Bone marrow (tissue), 2 donors: Measurements from ENCODE around the gene POLG.
A peak's percentile ranks its signal among the peaks of the same experiment; 100 is the strongest.

Experiments used
- DNase-seq, 2 donors: peaks; one replicate each; lab custom pipeline; 2025; lab: John Stamatoyannopoulos, UW

Gene POLG

GRCh38 chr15:89370120-89370977 is 35.7 kb upstream of the POLG start:
- DNase-seq = no peak

- no peak for DNase-seq
Measured at GRCh38 chr15:89369341-89369947, 34.8 kb upstream of the POLG start.

DNA sequence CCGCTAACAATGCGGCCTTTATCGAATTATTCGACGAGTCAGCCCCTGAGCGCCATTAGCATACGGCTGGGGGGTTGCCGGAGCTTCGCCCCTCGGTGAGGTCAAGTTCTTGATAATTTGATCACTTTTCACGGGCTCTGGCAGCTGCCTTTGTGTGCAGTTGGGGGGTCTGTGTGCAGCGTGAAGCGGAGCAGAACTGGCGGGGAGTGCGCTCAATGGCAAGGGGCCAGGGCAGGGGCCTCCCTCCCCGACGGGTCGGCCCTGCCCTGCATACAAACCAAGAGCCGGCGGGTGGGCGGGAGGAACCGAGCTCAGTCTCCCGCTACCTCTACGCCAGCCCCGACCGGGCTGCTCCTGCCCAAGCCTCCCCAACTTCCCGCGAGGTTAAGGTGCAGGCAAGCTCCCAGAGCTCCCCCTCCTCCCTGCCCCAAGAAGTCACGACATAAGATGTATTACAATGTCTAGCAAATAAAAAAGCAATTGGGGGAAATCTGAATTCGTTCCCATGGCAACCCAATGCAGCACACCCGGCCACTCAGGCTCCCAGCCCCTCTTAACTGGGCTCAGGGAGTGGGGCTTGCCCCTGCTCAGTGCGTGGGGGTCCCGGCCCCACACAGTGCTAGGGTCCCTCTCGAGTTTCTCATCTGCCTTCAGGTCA is 34.1 kb upstream of the POLG start:
- no peak for DNase-seq

GRCh38 chr15:89367485-89368451 is 33.1 kb upstream of the POLG start:
- DNase-seq = no peak

DNA sequence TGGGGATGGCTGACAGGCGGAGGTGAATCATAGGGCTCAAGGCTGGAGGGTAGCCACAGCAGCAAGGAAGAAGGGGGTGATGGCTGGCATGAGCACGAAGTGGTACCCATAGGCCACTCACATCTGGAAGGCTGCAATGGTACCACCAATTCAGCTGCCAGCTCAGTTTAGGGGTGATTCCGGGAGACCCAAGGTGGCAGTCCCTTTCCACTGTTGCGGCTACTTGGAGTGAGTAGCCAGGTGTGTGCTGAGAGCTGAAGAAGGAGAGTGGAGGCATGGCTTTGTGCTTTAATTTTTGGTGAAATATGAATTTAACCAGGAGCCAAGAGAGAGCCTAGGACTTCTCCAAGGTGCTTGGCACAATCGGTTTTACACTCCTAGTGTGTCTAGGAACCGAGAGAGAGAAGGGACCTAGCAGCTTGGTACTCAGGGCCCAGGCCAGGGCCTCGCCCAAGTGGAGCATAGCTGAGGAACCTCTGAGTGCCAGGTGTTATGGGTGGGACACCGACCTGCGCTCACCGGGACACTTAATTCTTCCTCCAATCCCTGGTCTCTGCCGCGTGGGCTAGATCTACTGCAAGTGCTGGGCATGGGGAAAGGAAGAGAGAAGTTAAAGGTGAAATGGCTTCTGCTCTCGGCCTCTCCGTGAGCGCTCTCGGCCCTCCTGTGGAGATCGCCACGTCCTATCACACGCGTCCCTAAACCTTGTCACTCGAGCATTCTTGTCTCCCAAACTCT is 32.2 kb upstream of the POLG start:
- DNase-seq = no peak

GRCh38 chr15:89365462-89366065 is 30.9 kb upstream of the POLG start:
- DNase-seq = no peak

- DNase-seq = no peak
Measured at GRCh38 chr15:89364741-89365450, 30.3 kb upstream of the POLG start.

DNA sequence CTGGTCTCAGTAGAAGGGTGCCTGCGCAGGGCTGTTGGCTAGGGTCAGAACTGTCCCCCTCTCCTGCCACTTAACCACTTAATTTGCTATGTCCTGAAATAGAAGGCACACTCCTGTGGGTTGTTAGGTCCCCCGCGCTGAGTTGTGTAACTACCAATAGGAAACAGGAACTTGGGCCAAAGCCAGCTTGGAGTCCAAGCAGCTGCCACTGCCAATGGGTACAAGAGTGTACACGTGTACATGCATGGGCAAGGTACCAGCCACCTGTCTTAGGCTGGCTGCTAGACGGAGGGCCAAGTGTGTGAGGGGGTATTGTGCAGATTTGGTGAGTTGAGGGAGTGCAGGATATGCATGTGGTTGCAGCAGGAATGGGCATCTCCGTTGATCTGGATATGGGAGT is 29.7 kb upstream of the POLG start:
- DNase-seq = peak; percentile 8 to 22

DNA sequence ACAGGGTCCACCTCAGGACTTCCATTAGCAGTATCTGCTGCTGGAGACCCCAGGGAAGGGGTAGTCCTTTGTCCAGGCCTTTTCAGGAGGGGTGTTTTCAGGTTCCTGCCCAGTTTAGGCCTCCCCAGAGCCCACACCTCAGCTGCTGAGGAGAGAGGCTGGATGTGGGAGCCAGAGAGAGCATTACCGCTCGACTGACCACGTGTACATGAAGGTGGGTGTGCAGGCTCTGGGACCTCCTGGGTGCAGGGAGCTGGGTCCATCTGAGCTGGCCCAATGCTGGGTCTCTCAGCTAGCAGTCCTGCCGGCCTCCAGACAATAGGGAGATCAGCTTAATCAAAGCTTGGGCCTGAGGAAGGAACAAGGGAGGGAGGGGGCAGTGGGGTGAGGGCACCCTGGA is 29.1 kb upstream of the POLG start:
- DNase-seq = no peak

DNA sequence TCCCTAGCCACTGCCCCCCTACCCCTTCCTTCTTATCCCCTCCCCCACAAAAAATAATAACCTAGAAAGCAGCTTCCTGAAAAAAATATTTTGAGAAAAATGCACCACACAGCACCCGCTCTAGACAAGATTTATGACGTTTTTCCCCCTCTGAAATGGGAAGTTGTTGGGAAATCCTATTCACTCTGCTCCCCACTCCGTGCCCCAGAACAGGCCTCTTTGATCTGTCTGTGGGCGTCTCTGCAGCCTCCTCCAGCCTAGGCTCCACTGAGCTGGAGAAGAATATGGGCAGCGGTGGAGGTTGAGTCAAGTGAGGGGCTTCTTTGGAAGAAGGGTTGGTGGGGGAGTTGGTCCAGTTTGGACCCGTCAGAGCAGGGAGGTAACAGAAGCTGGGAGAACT is 28.5 kb upstream of the POLG start:
- DNase-seq = no peak

- DNase-seq = no peak
Measured at GRCh38 chr15:89362203-89363101, 27.8 kb upstream of the POLG start.

- DNase-seq = peak; percentile 26 to 29
Measured at GRCh38 chr15:89361451-89362202, 27.0 kb upstream of the POLG start.

GRCh38 chr15:89360294-89360971 is 25.8 kb upstream of the POLG start:
- no peak for DNase-seq

- no peak for DNase-seq
Measured at GRCh38 chr15:89359471-89360293, 25.1 kb upstream of the POLG start.

GRCh38 chr15:89358755-89359439 is 24.3 kb upstream of the POLG start:
- DNase-seq = peak; percentile 77 to 78

- DNase-seq = no peak
Measured at GRCh38 chr15:89358435-89358754, 23.8 kb upstream of the POLG start.
